B cell (primary cell): ENCODE results near the gene QRFP. TPM values are rescaled to one million over a fixed set of nuclear protein-coding genes. Genes with fewer than 3 reads are reported as not detected.

Experiments
- ATAC-seq: fragments of 200-7000 bp; cut with Tn5 transposase; one replicate; pipeline ENCODE4 v1.10.0; 2021; ENCODE audit warnings: low read depth, mild to moderate bottlenecking, moderate number of reproducible peaks, moderate library complexity
- CTCF ChIA-PET: fragments of 350-600 bp; sonication (Branson Sonifier 250); formaldehyde crosslinking; loops from one replicate; lab custom pipeline; 2021; ENCODE audit warnings: antibody characterized with exemption, inconsistent platforms; lab: Charles Lee
- POLR2A ChIA-PET: fragments of 350-600 bp; sonication (Branson Sonifier 250); formaldehyde crosslinking; loops from one replicate; lab custom pipeline; 2021; ENCODE audit warnings: antibody characterized with exemption; lab: Charles Lee
- DNase-seq: peaks from one replicate; pipeline ENCODE4 v3.0.0; 2013
- H2AFZ ChIP-seq: 2 replicates; pipeline ENCODE4 v1.6.1; 2012; ENCODE audit warnings: mild to moderate bottlenecking, low read depth, low read length; ENCODE audit not compliant: insufficient read depth, poor library complexity, severe bottlenecking
- H3K27ac ChIP-seq, 2 donors: 1 replicate in 1 of 2; 2 replicates in 1 of 2; pipeline ENCODE4 v1.5.1; 2012 to 2013; ENCODE audit warnings: low read length in 2 of 2, mild to moderate bottlenecking in 2 of 2, moderate library complexity in 1 of 2
- H3K27me3 ChIP-seq, 4 experiments: fragments of 200-600 bp in 1 of 4; sonication (generic) in 1 of 4; replicated peaks in 1 of 4; 1 replicate in 2 of 4; 2 replicates in 2 of 4; pipeline versions ENCODE4 v1.6.1 to v1.7.0; 2013 to 2016; ENCODE audit warnings: low read length in 3 of 4, mild to moderate bottlenecking in 2 of 4, mixed read lengths in 1 of 4, moderate library complexity in 1 of 4; ENCODE audit not compliant: insufficient read depth in 4 of 4, control insufficient read depth in 3 of 4; ENCODE audit errors: control extremely low read depth in 1 of 4
- H3K36me3 ChIP-seq, 2 experiments: replicated peaks in 1 of 2; 1 replicate in 1 of 2; 2 replicates in 1 of 2; pipeline versions ENCODE4 v1.6.1 to v1.7.1; 2013; ENCODE audit warnings: low read length in 1 of 2; ENCODE audit not compliant: insufficient read depth in 2 of 2, control insufficient read depth in 1 of 2; ENCODE audit errors: control extremely low read depth in 1 of 2, extremely low read depth in 1 of 2
- H3K4me1 ChIP-seq, 2 donors: fragments of 200-600 bp in 1 of 2; sonication (generic) in 1 of 2; 1 replicate in 1 of 2; 2 replicates in 1 of 2; pipeline versions ENCODE4 v1.5.1 to v1.6.1; 2013 to 2017; ENCODE audit warnings: low read length in 2 of 2; ENCODE audit not compliant: control insufficient read depth in 2 of 2, insufficient read depth in 2 of 2
- H3K4me2 ChIP-seq: replicated peaks from 2 replicates; pipeline ENCODE3; 2012; ENCODE audit warnings: mild to moderate bottlenecking, low read depth, low read length; ENCODE audit not compliant: poor library complexity, severe bottlenecking
- H3K4me3 ChIP-seq, 5 experiments: fragments of 200-600 bp in 1 of 5; sonication (generic) in 1 of 5; 1 replicate in 3 of 5; 2 replicates in 2 of 5; pipeline versions ENCODE4 v1.5.1 to v1.7.0; 2011 to 2016; ENCODE audit warnings: low read length in 4 of 5, mild to moderate bottlenecking in 4 of 5, low read depth in 2 of 5, control low read depth in 1 of 5, moderate library complexity in 1 of 5; ENCODE audit not compliant: insufficient read depth in 1 of 5; ENCODE audit errors: control extremely low read depth in 1 of 5, extremely low read depth in 1 of 5
- H3K79me2 ChIP-seq: fragments of 200-600 bp; sonication (generic); one replicate; pipeline ENCODE4 v1.6.0; 2016; ENCODE audit warnings: low read length; ENCODE audit not compliant: control insufficient read depth, insufficient read depth
- H3K9ac ChIP-seq: fragments of 200-600 bp; sonication (generic); 2 replicates; pipeline ENCODE4 v1.6.1; 2017; ENCODE audit warnings: mild to moderate bottlenecking, low read length, moderate library complexity
- H3K9me3 ChIP-seq, 3 donors: one replicate each; pipeline versions ENCODE4 v1.6.1 to v1.7.1; 2013; ENCODE audit warnings: low read length in 2 of 3; ENCODE audit not compliant: control insufficient read depth in 2 of 3, insufficient read depth in 1 of 3; ENCODE audit errors: control extremely low read depth in 1 of 3
- H4K20me1 ChIP-seq: 2 replicates; pipeline ENCODE4 v1.6.0; 2012; ENCODE audit warnings: mild to moderate bottlenecking, low read length; ENCODE audit not compliant: insufficient read depth, control insufficient read depth, poor library complexity, severe bottlenecking
- H3K27ac Mint-ChIP-seq: one replicate; pipeline ENCODE4 v1.8.0; 2021; ENCODE audit warnings: mixed read lengths
- H3K27me3 Mint-ChIP-seq: one replicate; pipeline ENCODE4 v1.8.0; 2021; ENCODE audit warnings: mixed read lengths
- H3K4me1 Mint-ChIP-seq: one replicate; pipeline ENCODE4 v1.8.0; 2021; ENCODE audit warnings: mixed read lengths
- H3K4me3 Mint-ChIP-seq: one replicate; pipeline ENCODE4 v1.8.0; 2021; ENCODE audit warnings: mixed read lengths
- H3K9me3 Mint-ChIP-seq: one replicate; pipeline ENCODE4 v1.8.0; 2022; ENCODE audit warnings: mixed read lengths; ENCODE audit not compliant: insufficient read depth
- EZH2 ChIP-seq: IDR thresholded peaks from 2 replicates; pipeline ENCODE4 v1.6.1; 2012; ENCODE audit warnings: borderline replicate concordance, low read depth, mild to moderate bottlenecking, moderate library complexity, low read length; ENCODE audit not compliant: insufficient read depth, poor library complexity, severe bottlenecking
- WGBS: methylation state at CpG from one replicate; pipeline ENCODE4 v1.1.5; 2013; ENCODE audit warnings: missing lambda C conversion rate; ENCODE audit not compliant: insufficient coverage; 5-methylcytosine and 5-hydroxymethylcytosine counted together
- intact Hi-C: fragments of 100-400 bp; cut with micrococcal nuclease; formaldehyde crosslinking; loops from one replicate; pipeline ENCODE4 v1.10.0; 2022
- polyA plus RNA-seq: library from polyadenylated mRNA; depleted of rRNA; stranded (reverse); fragments of >200 nt; gene quantifications from 2 replicates; pipeline ENCODE4 v1.2.3, GENCODE V29; 2012
- total RNA-seq, 2 donors: library from RNA; stranded (reverse); fragments of 120-200 nt in 1 of 2; gene quantifications; 1 replicate in 1 of 2; 2 replicates in 1 of 2; pipeline versions ENCODE4 v1.2.3 to v1.2.4, GENCODE V29; 2013 to 2022
- TF ChIP-seq, protein P1 (sequence below): fragments of 200-600 bp; IDR thresholded peaks from one replicate; pipeline ENCODE4 v1.8.0; 2022; ENCODE audit warnings: antibody characterized with exemption, mild to moderate bottlenecking

The QRFP gene
- total and polyA plus RNA-seq, 2 donors (not counting 1 experiment from before 2014, with no cell fraction given), result 0.07 TPM; not detected in 1

GRCh38 chr9:130925050-130925678 is 28.6 kb upstream of the QRFP start:
- intact Hi-C loops, result no loop called here
- H3K4me1 Mint-ChIP-seq, result peaks cover 11% of the 10 kb centered on the region
- Histone ChIP-seq H3K4me1 (peaks cover 0 to 7% of the 10 kb centered on the region in 2 donors), H2AFZ (no peak overlapping the region), H4K20me1 (no peaks in the 10 kb centered on the region), H3K27ac (no peak overlapping the region), H3K36me3 (no peaks in the 10 kb centered on the region), H3K4me3 (no peak overlapping the region), H3K9me3 (no peaks in the 10 kb centered on the region), H3K9ac (no peak overlapping the region), H3K4me2 (no peak overlapping the region), H3K79me2 (no peaks in the 10 kb centered on the region), H3K27me3 (peaks cover 0 to 3% (median 1%) of the 10 kb centered on the region in 4 experiments)
- WGBS, result 88% methylated on average over 18 of the region's 19 CpGs
- no peak overlapping the region for H3K27ac Mint-ChIP-seq
- TF ChIP-seq, protein P1, sequence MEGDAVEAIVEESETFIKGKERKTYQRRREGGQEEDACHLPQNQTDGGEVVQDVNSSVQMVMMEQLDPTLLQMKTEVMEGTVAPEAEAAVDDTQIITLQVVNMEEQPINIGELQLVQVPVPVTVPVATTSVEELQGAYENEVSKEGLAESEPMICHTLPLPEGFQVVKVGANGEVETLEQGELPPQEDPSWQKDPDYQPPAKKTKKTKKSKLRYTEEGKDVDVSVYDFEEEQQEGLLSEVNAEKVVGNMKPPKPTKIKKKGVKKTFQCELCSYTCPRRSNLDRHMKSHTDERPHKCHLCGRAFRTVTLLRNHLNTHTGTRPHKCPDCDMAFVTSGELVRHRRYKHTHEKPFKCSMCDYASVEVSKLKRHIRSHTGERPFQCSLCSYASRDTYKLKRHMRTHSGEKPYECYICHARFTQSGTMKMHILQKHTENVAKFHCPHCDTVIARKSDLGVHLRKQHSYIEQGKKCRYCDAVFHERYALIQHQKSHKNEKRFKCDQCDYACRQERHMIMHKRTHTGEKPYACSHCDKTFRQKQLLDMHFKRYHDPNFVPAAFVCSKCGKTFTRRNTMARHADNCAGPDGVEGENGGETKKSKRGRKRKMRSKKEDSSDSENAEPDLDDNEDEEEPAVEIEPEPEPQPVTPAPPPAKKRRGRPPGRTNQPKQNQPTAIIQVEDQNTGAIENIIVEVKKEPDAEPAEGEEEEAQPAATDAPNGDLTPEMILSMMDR, result no peak
- no peak for TF ChIP-seq EZH2
- ATAC-seq, result no peak
- ChIA-PET POLR2A (no interaction called here), CTCF (no interaction called here)
- no peak for DNase-seq
- H3K4me3 Mint-ChIP-seq, result no peak overlapping the region
- H3K27me3 Mint-ChIP-seq, result peaks cover 35% of the 10 kb centered on the region
- H3K9me3 Mint-ChIP-seq, result no peaks in the 10 kb centered on the region

DNA sequence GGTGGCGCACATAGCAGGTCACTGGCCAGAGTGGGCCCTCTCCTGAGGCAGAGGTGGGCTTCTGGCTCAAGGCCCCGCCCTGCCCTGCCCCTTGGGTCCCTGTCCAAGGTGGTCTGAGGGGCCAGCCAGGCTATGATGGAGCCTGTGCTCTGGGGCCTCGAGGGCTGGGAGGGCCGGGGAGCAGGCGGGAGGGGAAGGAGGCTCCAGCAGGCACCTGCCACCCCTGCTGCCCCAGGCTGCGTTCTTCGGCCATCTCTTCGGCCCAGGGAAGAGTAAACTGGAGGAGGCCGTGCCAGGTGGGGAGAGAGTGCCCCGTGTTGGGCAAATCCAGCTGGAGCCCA is 27.8 kb upstream of the QRFP start:
- Histone ChIP-seq H3K27ac (no peak overlapping the region), H3K4me2 (no peak overlapping the region), H2AFZ (no peak overlapping the region), H3K9me3 (no peaks in the 10 kb centered on the region), H3K79me2 (no peaks in the 10 kb centered on the region), H4K20me1 (no peaks in the 10 kb centered on the region), H3K27me3 (peaks cover 0 to 3% (median 1%) of the 10 kb centered on the region in 4 experiments), H3K4me3 (no peak overlapping the region), H3K4me1 (peaks cover 0 to 7% of the 10 kb centered on the region in 2 donors), H3K36me3 (no peaks in the 10 kb centered on the region), H3K9ac (no peak overlapping the region)
- H3K27me3 Mint-ChIP-seq, result peaks cover 31% of the 10 kb centered on the region
- intact Hi-C loops, result no loop called here
- no peak overlapping the region for H3K27ac Mint-ChIP-seq
- no peaks in the 10 kb centered on the region for H3K9me3 Mint-ChIP-seq
- no peak overlapping the region for H3K4me3 Mint-ChIP-seq
- ChIA-PET POLR2A (no interaction called here), CTCF (no interaction called here)
- 78% methylated on average over 10 of the region's 10 CpGs for WGBS
- DNase-seq (no peak), ATAC-seq (no peak)
- H3K4me1 Mint-ChIP-seq, result peaks cover 11% of the 10 kb centered on the region
- TF ChIP-seq, protein P1, result no peak
- TF ChIP-seq EZH2, result no peak
